GM12878 (cell line): ENCODE measurements around the gene ELP1. TPM values are rescaled to one million over a fixed set of nuclear protein-coding genes. Genes with fewer than 3 reads are reported as not detected.

Experiments used
- ATAC-seq: fragments of 200-7000 bp; cut with Tn5 transposase; 3 replicates; pipeline ENCODE4 v1.9.1; 2020; ENCODE audit warnings: mild to moderate bottlenecking, moderate library complexity
- BruUV-seq: library from RNA; stranded (reverse); fragments of 400-500 nt; replicated peaks from 2 replicates; lab custom pipeline; 2021; lab: Mats Ljungman, UMichigan
- CTCF ChIA-PET: fragments of 300-600 bp; sonication (Branson Sonifier 250); formaldehyde crosslinking; extraction: SDS; loops from one replicate; lab custom pipeline; 2021; ENCODE audit warnings: inconsistent platforms; lab: Yijun Ruan, JAX
- POLR2A ChIA-PET: fragments of 350-600 bp; formaldehyde crosslinking; extraction: SDS; loops from one replicate; lab custom pipeline; 2021; ENCODE audit warnings: inconsistent platforms; lab: Charles Lee
- RAD21 ChIA-PET: fragments of 300-600 bp; sonication (Branson Sonifier 250); formaldehyde crosslinking; loops from one replicate; lab custom pipeline; 2023; ENCODE audit warnings: antibody characterized with exemption; ENCODE audit not compliant: unreplicated experiment; lab: Charles Lee
- SMC1A ChIA-PET: fragments of 300-600 bp; sonication (Branson Sonifier 250); formaldehyde crosslinking; loops from one replicate; lab custom pipeline; 2023; ENCODE audit not compliant: unreplicated experiment, uncharacterized antibody; lab: Charles Lee
- DNase-seq: peaks from one replicate; pipeline ENCODE4 v3.0.0-alpha.2; 2011; ENCODE audit warnings: low read depth, low spot score
- FAIRE-seq: peaks from 3 replicates; lab custom pipeline; 2011; peaks lifted over from hg19 to GRCh38; lab: Jason Lieb, UNC
- H2AFZ ChIP-seq: 2 replicates; pipeline ENCODE4 v1.6.0; 2011; ENCODE audit warnings: low read depth, low read length, control low read depth; ENCODE audit not compliant: control insufficient read depth
- H3K27ac ChIP-seq: 2 replicates; pipeline ENCODE4 v1.5.1; 2011; ENCODE audit warnings: control low read depth; ENCODE audit not compliant: control insufficient read depth, insufficient read depth
- H3K27me3 ChIP-seq, 2 experiments: replicated peaks in 1 of 2; 2 replicates each; pipeline versions ENCODE4 v1.6.0 to v1.6.1; 2011; ENCODE audit warnings: low read length in 1 of 2; ENCODE audit not compliant: control insufficient read depth in 2 of 2, insufficient read depth in 2 of 2
- H3K36me3 ChIP-seq, 2 experiments: 2 replicates each; pipeline ENCODE4 v1.5.1; 2011; ENCODE audit warnings: low read length in 1 of 2; ENCODE audit not compliant: control insufficient read depth in 2 of 2, insufficient read depth in 2 of 2
- H3K4me1 ChIP-seq: 2 replicates; pipeline ENCODE4 v1.6.1; 2011; ENCODE audit warnings: mild to moderate bottlenecking, low read length, moderate library complexity, mixed read lengths; ENCODE audit not compliant: control insufficient read depth, insufficient read depth
- H3K4me2 ChIP-seq: 2 replicates; pipeline ENCODE4 v1.6.0; 2011; ENCODE audit warnings: control low read depth; ENCODE audit not compliant: control insufficient read depth, insufficient read depth
- H3K4me3 ChIP-seq: fragments of 200-600 bp; sonication (generic); 2 replicates; pipeline ENCODE4 v1.5.1; 2016
- H3K79me2 ChIP-seq: 2 replicates; pipeline ENCODE4 v1.6.0; 2011; ENCODE audit warnings: low read length; ENCODE audit not compliant: control insufficient read depth, insufficient read depth
- H3K9ac ChIP-seq: 2 replicates; pipeline ENCODE4 v1.8.0; 2011; ENCODE audit warnings: low read length, control low read depth, mixed read lengths; ENCODE audit not compliant: control insufficient read depth, insufficient read depth
- H3K9me3 ChIP-seq: replicated peaks from 3 replicates; pipeline ENCODE4 v1.5.1; 2011; ENCODE audit warnings: mild to moderate bottlenecking, low read length; ENCODE audit not compliant: control insufficient read depth, insufficient read depth
- H4K20me1 ChIP-seq: 2 replicates; pipeline ENCODE4 v1.6.0; 2011; ENCODE audit not compliant: control insufficient read depth, insufficient read depth
- HCFC1 ChIP-seq: fragments of 150-350 bp; IDR thresholded peaks from 2 replicates; pipeline ENCODE4 v1.6.1; 2014; ENCODE audit warnings: low read length
- POLR2AphosphoS5 ChIP-seq: IDR thresholded peaks from 2 replicates; pipeline ENCODE4 v1.6.1; 2011; ENCODE audit warnings: mild to moderate bottlenecking, low read length, inconsistent platforms
- TBL1XR1 ChIP-seq: IDR thresholded peaks from 2 replicates; pipeline ENCODE4 v1.6.1; 2012; ENCODE audit warnings: low read depth, low read length, improper control_type of control experiment
- WGBS: methylation state at CpG from one replicate; pipeline ENCODE4 v1.1.6; 2016; ENCODE audit warnings: low lambda C conversion rate; ENCODE audit not compliant: insufficient replicate concordance, insufficient coverage; ENCODE audit errors: missing lambda C conversion rate; 5-methylcytosine and 5-hydroxymethylcytosine counted together
- in situ Hi-C: fragments of 300-500 bp; cut with MboI; formaldehyde crosslinking; loops from 9 replicates; pipeline ENCODE4 v1.14.3; 2018; ENCODE audit warnings: mixed read lengths
- intact Hi-C: fragments of 100-400 bp; cut with micrococcal nuclease; formaldehyde crosslinking; loops from one replicate; pipeline ENCODE4 v1.14.2; 2022; ENCODE audit not compliant: unreplicated experiment
- polyA plus RNA-seq, 11 experiments: library from polyadenylated mRNA; depleted of rRNA in 4 of 11; unstranded in 6 of 11; stranded (reverse) in 5 of 11; fragments of >200 nt; fragmentation: Nextera tagmentation in 4 of 11; fragmentation: Illumina TruSeq in 1 of 11; extraction: Ambion mirVana in 4 of 11; extraction: Trizol in 1 of 11; gene quantifications; 1 replicate in 1 of 11; 2 replicates in 10 of 11; pipeline versions ENCODE4 v1.2.1 to v1.2.3, GENCODE V29; 2011 to 2016; ENCODE audit warnings: inconsistent platforms in 2 of 11, missing spikeins in 2 of 11, low read depth in 1 of 11
- total RNA-seq, 4 experiments: library from RNA; depleted of rRNA in 3 of 4; stranded (reverse); fragments of >200 nt in 3 of 4; fragmentation: Illumina TruSeq in 1 of 4; extraction: Trizol in 1 of 4; gene quantifications; 2 replicates each; pipeline versions ENCODE4 v1.2.1 to v1.2.3, GENCODE V29; 2013 to 2021
- TF ChIP-seq, protein P1 (sequence below): IDR thresholded peaks from 2 replicates; pipeline ENCODE4 v1.6.1; 2011; ENCODE audit warnings: borderline replicate concordance, low read depth, mild to moderate bottlenecking, moderate library complexity, low read length; ENCODE audit not compliant: insufficient read depth, poor library complexity, severe bottlenecking
- TF ChIP-seq, protein P2 (sequence below): IDR thresholded peaks from 2 replicates; pipeline ENCODE4 v1.6.1; 2011; ENCODE audit warnings: mild to moderate bottlenecking, low read depth, low read length, moderate library complexity; ENCODE audit not compliant: insufficient replicate concordance

ELP1 gene
- total and polyA plus RNA-seq, 10 of the 15 experiments (the other 5 are each of a cell fraction or from before 2014, with no cell fraction given), result 9.7 to 29.9 (median 26.0) TPM

DNA sequence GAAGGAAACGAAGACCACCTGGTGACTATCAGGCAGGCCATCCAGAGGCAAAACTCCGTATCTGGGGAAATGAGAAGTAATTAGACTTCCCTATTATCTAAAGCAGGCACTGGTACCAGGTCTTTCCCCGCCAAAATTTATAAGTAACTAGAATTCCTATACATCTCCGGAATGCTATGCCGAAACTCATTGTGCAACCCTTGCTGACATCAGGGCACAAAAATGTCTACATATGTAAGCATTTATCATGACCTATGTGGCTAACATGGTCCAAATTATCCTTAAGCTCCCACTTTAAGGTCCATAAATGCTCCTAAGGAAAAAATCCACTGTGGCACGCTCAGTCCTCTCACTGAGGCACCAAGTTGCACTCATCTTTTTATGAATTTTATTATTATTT, 95.9 kb downstream of the ELP1 start:
- DNase-seq (no peak), ATAC-seq (no peak), FAIRE-seq (no peak)
- Histone ChIP-seq H3K79me2 (no peaks in the 10 kb centered on the region), H3K9ac (no peak overlapping the region), H3K9me3 (no peaks in the 10 kb centered on the region), H3K27me3 (peaks cover 0 to 3% of the 10 kb centered on the region in 2 experiments; a peak in 1 of 4 replicates), H4K20me1 (no peaks in the 10 kb centered on the region), H3K36me3 (no peaks in the 10 kb centered on the region), H3K4me1 (no peaks in the 10 kb centered on the region), H3K4me3 (no peak overlapping the region), H2AFZ (no peak overlapping the region), H3K27ac (no peak overlapping the region), H3K4me2 (no peak overlapping the region)
- no TSS peak for BruUV-seq
- ChIA-PET SMC1A (no interaction called here), RAD21 (no interaction called here), CTCF (no interaction called here), POLR2A (no interaction called here)
- intact Hi-C loops, result no loop called here
- WGBS, result 66% methylated on average over 6 of the region's 6 CpGs
- TF ChIP-seq HCFC1 (no peak), POLR2AphosphoS5 (no peak), TBL1XR1 (no peak)
- TF ChIP-seq, protein P1, sequence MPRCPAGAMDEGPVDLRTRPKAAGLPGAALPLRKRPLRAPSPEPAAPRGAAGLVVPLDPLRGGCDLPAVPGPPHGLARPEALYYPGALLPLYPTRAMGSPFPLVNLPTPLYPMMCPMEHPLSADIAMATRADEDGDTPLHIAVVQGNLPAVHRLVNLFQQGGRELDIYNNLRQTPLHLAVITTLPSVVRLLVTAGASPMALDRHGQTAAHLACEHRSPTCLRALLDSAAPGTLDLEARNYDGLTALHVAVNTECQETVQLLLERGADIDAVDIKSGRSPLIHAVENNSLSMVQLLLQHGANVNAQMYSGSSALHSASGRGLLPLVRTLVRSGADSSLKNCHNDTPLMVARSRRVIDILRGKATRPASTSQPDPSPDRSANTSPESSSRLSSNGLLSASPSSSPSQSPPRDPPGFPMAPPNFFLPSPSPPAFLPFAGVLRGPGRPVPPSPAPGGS, result no peak
- TF ChIP-seq, protein P2, sequence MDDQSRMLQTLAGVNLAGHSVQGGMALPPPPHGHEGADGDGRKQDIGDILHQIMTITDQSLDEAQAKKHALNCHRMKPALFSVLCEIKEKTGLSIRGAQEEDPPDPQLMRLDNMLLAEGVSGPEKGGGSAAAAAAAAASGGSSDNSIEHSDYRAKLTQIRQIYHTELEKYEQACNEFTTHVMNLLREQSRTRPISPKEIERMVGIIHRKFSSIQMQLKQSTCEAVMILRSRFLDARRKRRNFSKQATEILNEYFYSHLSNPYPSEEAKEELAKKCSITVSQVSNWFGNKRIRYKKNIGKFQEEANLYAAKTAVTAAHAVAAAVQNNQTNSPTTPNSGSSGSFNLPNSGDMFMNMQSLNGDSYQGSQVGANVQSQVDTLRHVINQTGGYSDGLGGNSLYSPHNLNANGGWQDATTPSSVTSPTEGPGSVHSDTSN, result no peak
- in situ Hi-C loops, result no loop called here
